ENCODE measurements around the gene KATNAL2. TPM values are rescaled to one million over a fixed set of nuclear protein-coding genes. Genes with fewer than 3 reads are reported as not detected.

The KATNAL2 gene
- total RNA-seq, 1 experiment from 2014 or later = 2.0 TPM

DNA sequence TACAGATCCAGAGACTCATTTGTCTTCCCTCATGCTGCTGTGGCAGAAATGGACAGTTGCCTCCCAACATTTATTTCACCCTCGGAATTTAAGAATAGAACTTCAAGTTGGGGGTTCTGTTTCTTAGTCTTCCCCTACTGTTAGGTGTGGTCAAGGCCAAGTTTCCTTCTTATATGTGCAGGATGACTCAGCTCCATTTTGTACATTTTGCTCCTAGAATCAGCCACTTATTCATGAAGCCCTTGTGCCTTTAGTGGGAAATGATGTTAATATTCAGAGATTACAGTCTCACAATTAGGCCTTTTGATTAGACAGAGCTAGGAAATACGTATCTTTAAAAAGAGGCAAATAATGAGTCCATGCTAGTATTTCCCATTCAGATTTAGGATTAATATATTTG, 164.2 kb downstream of the KATNAL2 start:
- no peak overlapping the region for H2AFZ ChIP-seq (ENCODE audit: low read length)
- no peaks in the 10 kb centered on the region for H3K79me2 ChIP-seq (ENCODE audit: low read length)
- no peak overlapping the region for H3K27ac ChIP-seq (ENCODE audit: low read length)
- H3K4me3 ChIP-seq (ENCODE audit: low read length) = no peak overlapping the region
- ChIA-PET POLR2A (ENCODE audit: unreplicated experiment) (no interaction called here), CTCF (no interaction called here)
- no peaks in the 10 kb centered on the region for H3K9me2 ChIP-seq (replicated peaks; ENCODE audit: low read length)
- intact Hi-C loops (cut with micrococcal nuclease) = no loop called here
- no peaks in the 10 kb centered on the region for H3K36me3 ChIP-seq (ENCODE audit: low read depth, low read length)
- H3K9me3 ChIP-seq (ENCODE audit: low read length) = no peaks in the 10 kb centered on the region
- H3K9ac ChIP-seq (ENCODE audit: low read length) = no peak overlapping the region
- H3K4me2 ChIP-seq (ENCODE audit: low read length) = no peak overlapping the region
- no peaks in the 10 kb centered on the region for H3F3A ChIP-seq (ENCODE audit: low read length, unreplicated experiment)
- H3K4me1 ChIP-seq (ENCODE audit: insufficient read depth, low read length) = no peaks in the 10 kb centered on the region
- H3K27me3 ChIP-seq (ENCODE audit: low read length) = no peaks in the 10 kb centered on the region
- no peak for TF ChIP-seq CTCF (conservative IDR thresholded peaks at IDR 0.05; ENCODE audit: low read depth, low read length)
- TF ChIP-seq EZH2 (IDR thresholded peaks at IDR 0.05; ENCODE audit: low read length, unreplicated experiment) = no peak
- TF ChIP-seq EZH2phosphoT487 (IDR thresholded peaks at IDR 0.05; ENCODE audit: borderline replicate concordance, low read length) = no peak
- DNase-seq = no peak
- no peaks in the 10 kb centered on the region for H4K20me1 ChIP-seq (ENCODE audit: low read length)
- no peak for ATAC-seq
- BruUV-seq (replicated peaks) = no TSS peak

GRCh38 chr18:47087676-47088075, 170.3 kb downstream of the KATNAL2 start:
- Histone ChIP-seq H3K4me3 (ENCODE audit: low read length) (no peak overlapping the region), H3K36me3 (ENCODE audit: low read depth, low read length) (no peaks in the 10 kb centered on the region), H3K27me3 (ENCODE audit: low read length) (no peaks in the 10 kb centered on the region), H3K27ac (ENCODE audit: low read length) (no peak overlapping the region), H4K20me1 (ENCODE audit: low read length) (no peaks in the 10 kb centered on the region), H3K9ac (ENCODE audit: low read length) (no peak overlapping the region), H3K9me2 (replicated peaks; ENCODE audit: low read length) (no peaks in the 10 kb centered on the region), H3K9me3 (ENCODE audit: low read length) (no peaks in the 10 kb centered on the region), H3K4me1 (ENCODE audit: insufficient read depth, low read length) (no peaks in the 10 kb centered on the region), H3K79me2 (ENCODE audit: low read length) (no peaks in the 10 kb centered on the region), H3F3A (ENCODE audit: low read length, unreplicated experiment) (no peaks in the 10 kb centered on the region), H3K4me2 (ENCODE audit: low read length) (no peak overlapping the region), H2AFZ (ENCODE audit: low read length) (no peak overlapping the region)
- ATAC-seq = no peak
- intact Hi-C loops (cut with micrococcal nuclease) = no loop called here
- CTCF ChIA-PET = no interaction called here
- TF ChIP-seq EZH2 (IDR thresholded peaks at IDR 0.05; ENCODE audit: low read length, unreplicated experiment) = no peak
- TF ChIP-seq CTCF (conservative IDR thresholded peaks at IDR 0.05; ENCODE audit: low read depth, low read length) = no peak
- no TSS peak for BruUV-seq (replicated peaks)
- POLR2A ChIA-PET (ENCODE audit: unreplicated experiment) = no interaction called here
- DNase-seq = no peak

- BruUV-seq (replicated peaks) = no TSS peak
- ATAC-seq (no peak), DNase-seq (no peak)
- no peak overlapping the region for H3K4me3 ChIP-seq (ENCODE audit: low read length)
- no peak overlapping the region for H2AFZ ChIP-seq (ENCODE audit: low read length)
- H3K36me3 ChIP-seq (ENCODE audit: low read depth, low read length) = no peaks in the 10 kb centered on the region; the same call in 1 of the 2 replicates
- no peaks in the 10 kb centered on the region for H3K27me3 ChIP-seq (ENCODE audit: low read length)
- no peaks in the 10 kb centered on the region for H3K9me2 ChIP-seq (replicated peaks; ENCODE audit: low read length)
- H3K4me2 ChIP-seq (ENCODE audit: low read length) = no peak overlapping the region
- no peaks in the 10 kb centered on the region for H3K79me2 ChIP-seq (ENCODE audit: low read length)
- H3F3A ChIP-seq (ENCODE audit: low read length, unreplicated experiment) = no peaks in the 10 kb centered on the region
- intact Hi-C loops (cut with micrococcal nuclease) = no loop called here
- H3K27ac ChIP-seq (ENCODE audit: low read length) = no peak overlapping the region
- POLR2A ChIA-PET (ENCODE audit: unreplicated experiment) = interaction anchor here (0.5 kb wide), 1 partner anchor 696 kb away, joined by 3 read pairs; no protein-coding TSS in a partner anchor
- no peaks in the 10 kb centered on the region for H3K4me1 ChIP-seq (ENCODE audit: insufficient read depth, low read length)
- H3K9me3 ChIP-seq (ENCODE audit: low read length) = no peaks in the 10 kb centered on the region
- no peaks in the 10 kb centered on the region for H4K20me1 ChIP-seq (ENCODE audit: low read length)
- no peak overlapping the region for H3K9ac ChIP-seq (ENCODE audit: low read length)
- no peak for TF ChIP-seq CTCF (conservative IDR thresholded peaks at IDR 0.05; ENCODE audit: low read depth, low read length)
- TF ChIP-seq EZH2 (IDR thresholded peaks at IDR 0.05; ENCODE audit: low read length, unreplicated experiment) = no peak
- TF ChIP-seq EZH2phosphoT487 (IDR thresholded peaks at IDR 0.05; ENCODE audit: borderline replicate concordance, low read length) = no peak
- CTCF ChIA-PET = no interaction called here
Observed at GRCh38 chr18:47095810-47096209, 178.4 kb downstream of the KATNAL2 start.

All from PC-3 (cell line).